ENCODE results near the gene TMEM250.

DNA sequence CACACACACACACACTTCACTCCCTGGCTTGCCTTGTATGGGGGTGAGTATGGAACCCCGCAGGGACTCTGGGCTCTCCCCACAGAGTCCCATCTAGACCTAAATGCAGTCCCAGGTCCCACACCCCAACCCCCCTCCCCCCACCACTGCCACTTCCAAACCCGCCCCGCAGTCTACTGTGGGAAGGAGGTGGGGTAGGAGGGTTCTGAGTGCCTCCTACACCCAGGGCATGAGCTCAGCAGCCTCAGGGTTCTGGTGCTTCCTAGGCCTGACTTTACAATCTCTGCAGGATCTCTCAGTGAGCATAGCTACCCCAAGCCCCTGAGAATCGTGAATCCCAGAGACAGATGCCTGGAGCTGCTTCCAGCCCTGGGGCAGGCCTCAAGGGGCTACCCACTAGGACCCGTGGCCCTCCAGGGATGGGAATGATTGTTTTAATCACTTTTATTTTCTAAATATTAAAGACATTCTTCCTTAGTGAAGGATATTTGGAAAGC lies 22.1 kb downstream of the TMEM250 start:
- TF ChIP-seq POLR2AphosphoS5 (IDR thresholded peaks at IDR 0.05) (no peak), POLR2A (IDR thresholded peaks at IDR 0.05) (no peak)
- TF ChIP-seq, protein P1, sequence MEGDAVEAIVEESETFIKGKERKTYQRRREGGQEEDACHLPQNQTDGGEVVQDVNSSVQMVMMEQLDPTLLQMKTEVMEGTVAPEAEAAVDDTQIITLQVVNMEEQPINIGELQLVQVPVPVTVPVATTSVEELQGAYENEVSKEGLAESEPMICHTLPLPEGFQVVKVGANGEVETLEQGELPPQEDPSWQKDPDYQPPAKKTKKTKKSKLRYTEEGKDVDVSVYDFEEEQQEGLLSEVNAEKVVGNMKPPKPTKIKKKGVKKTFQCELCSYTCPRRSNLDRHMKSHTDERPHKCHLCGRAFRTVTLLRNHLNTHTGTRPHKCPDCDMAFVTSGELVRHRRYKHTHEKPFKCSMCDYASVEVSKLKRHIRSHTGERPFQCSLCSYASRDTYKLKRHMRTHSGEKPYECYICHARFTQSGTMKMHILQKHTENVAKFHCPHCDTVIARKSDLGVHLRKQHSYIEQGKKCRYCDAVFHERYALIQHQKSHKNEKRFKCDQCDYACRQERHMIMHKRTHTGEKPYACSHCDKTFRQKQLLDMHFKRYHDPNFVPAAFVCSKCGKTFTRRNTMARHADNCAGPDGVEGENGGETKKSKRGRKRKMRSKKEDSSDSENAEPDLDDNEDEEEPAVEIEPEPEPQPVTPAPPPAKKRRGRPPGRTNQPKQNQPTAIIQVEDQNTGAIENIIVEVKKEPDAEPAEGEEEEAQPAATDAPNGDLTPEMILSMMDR (IDR thresholded peaks at IDR 0.05 in 8 of 11, conservative IDR thresholded peaks at IDR 0.05 in 3 of 11), result no peak
